ENCODE measurements around the gene AKT3.
"Not testable (repeated sequence)": the region's sequence is repeated elsewhere in the genome, so short reads cannot be mapped to it uniquely, and the experiment has no call there.

AKT3 gene

DNA sequence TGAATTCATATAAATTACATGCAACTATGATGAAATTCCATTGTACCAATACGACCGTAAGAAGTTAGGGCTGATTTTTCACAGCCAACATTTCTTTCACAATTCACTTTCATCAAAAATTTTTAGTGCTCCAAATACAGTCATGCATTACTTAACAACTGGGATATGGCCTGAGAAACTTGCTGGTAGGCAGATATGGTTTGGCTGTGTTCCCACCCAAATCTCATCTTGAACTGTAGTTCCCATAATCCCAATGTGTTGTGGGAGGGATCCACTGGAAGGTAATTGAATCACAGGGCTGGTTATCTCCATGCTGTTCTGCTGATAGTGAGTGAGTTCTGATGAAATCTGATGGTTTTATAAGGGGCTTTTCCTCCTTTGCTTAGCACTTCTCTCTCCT lies 244.4 kb downstream of the AKT3 start:
- DNase-seq (ENCODE audit: low read depth in 2 of 2), result no peak

DNA sequence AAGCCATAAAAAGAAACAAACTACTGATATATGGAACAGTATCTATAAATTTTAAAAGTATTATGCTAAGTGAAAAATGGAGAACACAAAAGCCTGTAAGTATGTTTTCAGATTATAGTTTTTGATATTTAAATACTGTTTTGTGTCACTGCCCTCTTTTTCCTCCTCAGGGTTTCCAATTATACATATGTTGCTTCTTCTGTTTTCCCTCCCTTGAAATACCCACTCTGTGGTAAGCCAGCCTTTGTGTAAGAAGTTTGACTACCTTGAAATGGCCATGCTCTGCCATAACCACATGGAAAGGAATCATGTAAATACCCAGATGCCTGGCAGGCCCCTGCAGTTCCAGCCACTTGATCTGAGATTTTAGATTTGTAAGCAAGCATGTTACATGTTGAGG lies 248.3 kb downstream of the AKT3 start:
- no peak for DNase-seq (ENCODE audit: low read depth in 2 of 2)

DNA sequence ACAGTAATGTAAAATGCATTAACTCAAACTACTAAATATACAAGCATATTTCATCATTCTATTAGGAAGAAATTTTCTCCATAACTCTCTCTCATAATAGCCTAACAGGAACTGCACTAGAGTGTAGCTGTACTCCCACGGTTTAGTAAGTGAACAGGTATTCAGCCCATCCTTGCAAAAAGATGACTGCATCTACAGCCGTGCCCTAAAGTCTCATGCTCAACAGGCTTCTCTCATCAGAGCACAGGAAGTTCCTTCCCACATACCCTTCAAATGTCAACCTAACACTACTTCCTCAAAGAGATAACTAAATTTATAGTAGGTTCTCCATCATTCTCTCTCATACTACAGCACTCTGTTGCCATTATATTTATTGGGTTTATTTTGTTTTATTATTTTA lies 251.6 kb downstream of the AKT3 start:
- DNase-seq (ENCODE audit: low read depth in 2 of 2), result peak; percentile 15 to 16

DNA sequence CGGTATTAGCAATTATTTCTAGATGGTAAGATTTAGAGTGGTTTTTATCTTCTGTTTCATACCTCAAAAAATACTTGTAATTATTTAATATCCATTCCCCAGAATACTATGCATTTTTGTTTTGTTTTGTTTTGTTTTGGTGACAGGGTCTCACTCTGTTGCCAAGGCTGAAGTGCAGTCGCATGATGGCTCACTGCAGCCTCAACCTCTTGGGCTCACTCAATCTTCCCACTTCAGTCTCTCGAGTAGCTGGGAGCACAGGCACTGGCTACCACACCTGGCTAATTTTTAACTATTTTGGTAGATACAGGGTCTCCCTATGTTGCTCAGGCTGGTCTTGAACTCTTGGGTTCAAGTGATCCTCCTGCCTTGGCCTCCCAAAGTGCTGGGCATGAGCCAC lies 252.7 kb downstream of the AKT3 start:
- DNase-seq (ENCODE audit: low read depth in 2 of 2), result no peak

DNA sequence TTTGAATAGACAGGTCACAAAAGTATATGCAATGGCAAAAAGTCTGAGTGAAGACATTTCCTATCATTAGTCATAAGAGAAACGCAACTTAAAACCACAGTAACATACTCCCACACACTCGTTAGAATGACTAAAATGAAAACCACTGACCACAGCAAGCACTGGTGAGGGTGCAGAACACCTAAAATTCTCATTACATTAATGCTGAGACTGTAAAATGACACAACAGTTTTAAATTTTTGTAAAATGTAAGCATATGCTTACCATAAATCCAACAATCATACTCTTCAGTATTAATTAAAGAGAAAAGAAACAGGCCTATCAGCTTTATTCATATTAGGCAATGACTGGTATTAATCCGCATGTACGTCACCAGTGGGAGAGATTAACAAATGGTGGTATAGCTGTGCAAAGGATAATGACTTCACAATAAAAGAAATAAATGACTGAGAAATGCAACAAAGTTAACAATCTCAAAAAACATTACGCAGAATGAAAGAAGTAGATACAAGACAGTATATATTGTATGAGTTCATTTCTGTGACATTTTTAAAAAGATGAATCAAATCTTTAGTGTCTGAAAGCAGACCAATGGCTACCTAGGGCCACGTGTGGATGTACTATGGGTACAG lies 253.5 kb downstream of the AKT3 start:
- peak in 1 of 2 donors; percentile 17 for DNase-seq (ENCODE audit: low read depth in 2 of 2)

DNA sequence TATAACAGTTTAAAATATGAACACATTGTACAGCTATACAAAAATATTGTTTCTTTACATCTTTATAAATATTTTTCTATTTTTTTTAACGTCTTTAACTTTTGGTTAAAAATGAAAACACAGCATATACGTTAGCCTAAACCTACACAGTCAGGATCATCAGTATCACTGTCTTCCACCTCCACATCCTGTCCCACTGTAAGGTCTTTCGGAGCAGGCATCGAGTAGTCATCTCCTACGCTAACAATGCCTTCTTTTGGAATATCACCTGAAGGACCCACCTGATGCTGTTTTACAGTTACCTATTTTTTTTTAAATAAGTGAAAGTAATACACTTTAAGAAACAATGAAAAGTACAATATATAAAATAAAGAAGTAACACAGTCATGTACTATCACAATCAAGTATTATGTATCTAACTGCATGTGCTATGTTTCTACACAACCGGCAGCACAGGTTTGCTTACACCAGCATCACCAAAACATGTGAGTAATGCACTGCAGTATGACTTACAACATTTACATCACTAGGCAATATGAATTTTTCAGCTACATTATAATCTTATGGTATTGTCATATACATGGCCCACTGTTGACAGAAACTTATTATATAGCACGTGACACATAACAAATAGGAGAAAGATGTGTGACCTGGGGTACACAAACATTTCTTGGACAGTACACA lies 254.4 kb downstream of the AKT3 start:
- no peak for DNase-seq (ENCODE audit: low read depth in 2 of 2)

DNA sequence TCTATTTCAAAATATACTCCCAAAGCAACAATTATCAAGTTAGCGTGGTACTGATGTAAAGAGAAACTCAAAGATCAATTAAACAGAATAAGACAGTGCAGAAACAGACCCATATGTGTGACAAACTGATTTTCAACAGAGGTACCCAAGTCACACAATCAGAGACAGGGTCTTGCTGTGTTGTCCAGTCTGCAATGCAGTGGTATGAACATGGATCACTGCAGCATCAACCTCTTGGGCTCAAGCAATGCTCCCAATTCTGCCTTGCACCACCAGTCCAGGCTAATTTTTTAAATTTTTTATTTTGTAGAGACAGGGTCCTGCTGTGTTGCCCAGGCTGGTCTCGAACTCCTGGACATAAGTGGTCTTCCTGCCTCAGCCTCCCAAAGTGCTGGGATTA lies 255.6 kb downstream of the AKT3 start:
- no peak for DNase-seq (ENCODE audit: low read depth in 2 of 2)

DNA sequence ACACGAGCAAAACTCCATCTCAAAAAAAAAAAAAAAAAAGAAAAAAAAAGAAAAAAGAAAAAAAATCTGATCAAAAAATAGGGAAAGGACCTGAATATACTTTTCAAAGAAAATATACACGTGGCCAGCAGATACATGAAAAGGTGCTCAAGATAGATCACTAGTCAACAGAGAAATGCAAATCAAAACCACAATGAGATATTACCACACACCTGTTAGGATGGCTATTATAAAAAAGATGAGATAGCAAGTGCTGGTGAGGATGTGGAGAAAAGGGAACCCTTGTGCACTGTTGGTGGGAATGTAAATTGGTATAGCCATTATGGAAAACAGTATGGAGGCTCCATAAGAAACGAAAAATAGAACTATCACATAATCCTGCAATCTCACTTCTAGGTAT lies 260.8 kb downstream of the AKT3 start:
- not testable (repeated sequence) for DNase-seq (ENCODE audit: low read depth in 2 of 2)

DNA sequence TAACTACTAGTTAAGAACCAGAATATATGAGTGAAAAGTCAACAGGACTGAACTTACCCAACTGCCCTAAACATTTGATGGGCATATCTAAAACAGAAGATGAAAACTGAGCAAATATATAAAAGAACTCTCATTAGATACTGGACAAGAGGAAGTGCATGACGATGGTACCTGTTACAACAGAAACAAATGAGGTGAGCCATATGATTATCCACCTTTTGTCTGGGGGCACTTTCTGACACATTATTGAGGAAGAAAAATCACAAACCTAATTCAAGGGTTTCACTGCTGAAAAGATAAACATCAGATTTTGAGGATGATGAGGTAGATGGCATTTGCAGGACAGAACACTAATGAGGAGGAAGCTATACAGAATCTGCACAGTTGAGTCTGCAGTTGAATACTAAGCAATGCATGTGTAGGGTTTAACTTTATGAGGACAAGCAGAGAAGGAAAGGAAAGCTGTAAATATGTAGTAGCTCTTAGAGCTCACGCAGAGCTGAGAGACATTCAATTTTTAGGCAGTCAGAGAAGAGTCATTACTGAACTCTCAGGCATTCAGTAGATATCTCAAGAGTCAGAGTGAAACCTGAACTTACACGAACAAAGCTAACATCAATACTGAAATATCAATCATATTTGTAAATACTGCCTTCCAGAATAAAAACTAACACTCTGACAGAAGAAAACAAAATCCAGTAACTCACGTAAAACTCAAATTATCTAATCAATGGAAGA lies 262.1 kb downstream of the AKT3 start:
- DNase-seq (ENCODE audit: low read depth in 2 of 2), result no peak

DNA sequence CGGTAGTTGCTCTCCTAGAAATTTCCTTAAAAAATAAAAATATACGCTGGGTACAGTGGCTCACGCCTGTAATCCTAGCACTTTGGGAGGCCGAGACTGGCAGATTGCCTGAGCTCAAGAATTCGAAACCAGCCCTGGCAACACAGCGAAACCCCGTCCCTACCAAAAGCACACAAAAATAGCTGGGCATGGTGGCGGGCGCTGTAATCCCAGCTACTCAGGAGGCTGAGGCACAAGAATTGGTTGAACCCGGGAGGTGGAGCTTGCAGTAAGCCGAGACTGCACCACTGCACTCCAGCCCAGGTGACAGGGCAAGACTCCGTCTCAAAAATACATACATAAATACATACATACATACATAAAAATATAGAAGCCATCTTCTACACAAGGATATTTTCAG lies 262.8 kb downstream of the AKT3 start:
- DNase-seq (ENCODE audit: low read depth in 2 of 2), result no peak

DNA sequence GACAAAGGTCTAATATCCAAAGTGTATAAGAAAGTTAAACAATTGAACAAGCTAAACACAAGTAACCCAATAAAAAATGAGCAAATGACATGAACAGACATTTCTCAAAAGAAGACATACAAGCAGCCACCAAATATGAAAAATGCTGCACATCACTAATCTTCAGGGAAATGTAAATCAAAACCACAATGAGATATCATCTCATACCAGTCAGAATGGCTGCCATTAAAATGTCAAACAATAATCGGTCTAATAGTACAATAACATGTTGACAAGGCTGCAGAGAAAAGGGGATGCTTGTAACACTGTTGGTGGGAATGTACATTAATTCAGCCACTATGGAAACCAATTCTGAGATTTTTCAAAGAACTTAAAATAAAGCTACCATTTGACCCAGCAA lies 264.1 kb downstream of the AKT3 start:
- DNase-seq (ENCODE audit: low read depth in 2 of 2), result no peak

DNA sequence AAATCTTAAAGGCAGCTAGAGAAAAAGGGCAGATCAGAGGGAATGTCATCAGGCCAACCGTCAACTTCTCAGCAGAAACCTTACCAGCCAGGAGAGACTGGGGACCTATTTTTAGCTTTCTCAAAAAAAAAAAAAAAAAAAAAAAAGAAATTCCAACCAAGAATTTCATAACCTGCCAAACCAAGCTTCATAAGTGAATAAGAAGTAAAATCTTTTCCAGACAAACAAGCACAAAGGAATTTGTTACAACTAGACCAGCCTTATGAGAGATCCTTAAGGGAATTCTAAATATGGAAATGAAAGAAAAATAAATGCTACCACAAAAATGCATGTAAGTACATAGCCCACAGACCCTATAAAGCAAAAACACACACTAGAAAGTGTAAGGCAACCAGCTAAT lies 267.7 kb downstream of the AKT3 start:
- no peak for DNase-seq (ENCODE audit: low read depth in 2 of 2)

DNA sequence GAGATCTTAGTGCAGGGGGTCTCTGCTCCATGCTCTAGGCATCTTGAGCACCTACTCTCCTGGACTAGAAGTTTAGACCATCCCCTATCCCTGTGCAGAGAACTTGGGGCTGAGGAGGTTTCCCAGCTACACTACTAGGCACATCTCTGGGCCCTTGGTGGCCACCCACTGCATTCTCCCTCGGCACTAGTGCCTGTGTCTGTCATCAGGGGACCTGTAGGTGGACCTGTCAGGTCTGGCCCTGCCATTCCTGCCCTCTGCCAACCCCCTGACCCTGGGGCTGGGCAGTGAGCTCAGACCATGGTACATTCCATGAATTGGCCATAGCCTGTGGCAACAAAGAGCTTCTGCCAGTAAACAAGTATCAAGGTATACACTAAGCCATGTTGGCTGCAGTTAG lies 269.1 kb downstream of the AKT3 start:
- DNase-seq (ENCODE audit: low read depth in 2 of 2), result no peak

DNA sequence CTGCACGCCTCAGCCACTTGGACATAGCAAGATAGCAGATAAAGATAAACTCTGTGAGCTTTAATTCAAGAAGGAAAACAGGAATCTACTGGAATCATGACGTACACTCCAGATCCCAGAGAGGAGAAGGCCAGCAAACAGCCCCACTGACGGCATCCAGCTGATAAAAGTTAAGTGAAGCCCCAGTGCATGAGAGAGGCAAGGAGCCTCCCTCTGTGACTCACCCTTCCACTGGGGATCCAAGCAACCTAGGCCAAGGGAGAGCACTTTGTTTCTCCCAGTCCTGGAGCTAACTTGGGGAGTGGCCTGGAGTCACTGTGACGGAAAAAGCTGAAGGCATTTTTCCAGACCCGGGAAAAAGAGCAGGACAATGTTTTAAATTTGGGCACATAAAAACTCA lies 270.0 kb downstream of the AKT3 start:
- DNase-seq (ENCODE audit: low read depth in 2 of 2), result no peak

DNA sequence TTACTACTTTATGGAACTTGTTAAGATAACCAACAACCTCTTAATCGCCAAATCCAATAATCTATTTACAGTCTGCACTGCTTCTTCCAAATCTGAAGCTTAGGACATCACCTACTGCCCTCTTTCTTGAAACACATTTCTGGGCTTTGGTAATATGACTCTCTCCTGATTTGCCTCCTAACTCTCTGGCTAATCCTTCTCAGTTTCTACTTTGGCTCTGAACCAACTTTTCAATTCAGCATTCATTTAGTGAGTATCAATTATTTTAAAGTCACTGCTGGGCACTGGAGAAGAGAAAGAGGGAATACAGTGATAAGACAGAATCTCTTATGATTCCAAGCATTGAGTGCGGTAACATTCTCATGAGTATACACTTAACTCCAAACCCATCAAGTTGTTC lies 275.0 kb downstream of the AKT3 start:
- DNase-seq (ENCODE audit: low read depth in 2 of 2), result no peak

DNA sequence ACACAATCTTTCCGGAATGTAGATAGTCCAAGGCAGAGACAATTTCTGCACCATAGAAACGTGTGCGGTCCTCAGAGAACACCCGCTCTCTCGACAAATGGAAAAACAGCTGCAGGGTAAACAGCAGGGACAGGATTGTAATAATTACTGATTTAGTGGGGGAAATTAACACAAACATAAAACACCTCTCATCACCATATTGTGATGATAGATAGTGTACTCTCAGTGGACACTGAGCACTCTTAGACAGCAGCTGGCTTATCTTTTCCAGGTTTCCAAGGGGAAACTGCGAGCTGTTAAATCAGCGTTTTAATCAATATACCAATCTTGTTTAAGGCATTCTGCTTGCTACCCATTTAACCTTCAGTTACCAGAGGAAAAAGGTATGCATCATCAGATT lies 277.1 kb downstream of the AKT3 start:
- DNase-seq (ENCODE audit: low read depth in 2 of 2), result no peak

DNA sequence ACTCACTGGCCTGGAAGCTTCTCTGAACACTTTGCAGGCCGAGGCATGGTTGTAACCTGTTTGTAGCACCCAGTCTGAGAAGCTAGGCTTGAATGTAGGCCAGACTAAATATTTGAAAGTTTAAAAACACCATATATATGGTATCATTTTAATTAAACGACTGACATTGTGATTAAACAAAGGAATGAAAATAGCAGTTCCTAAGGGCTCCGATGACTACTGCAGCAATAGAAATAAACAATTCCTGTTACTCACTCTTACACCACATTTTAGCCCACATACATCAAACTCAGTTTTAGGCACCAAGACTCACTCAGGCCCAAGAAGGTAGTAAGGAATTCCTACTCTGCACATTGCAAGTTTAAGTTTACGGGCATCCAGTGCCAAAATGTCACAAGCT lies 281.2 kb downstream of the AKT3 start:
- DNase-seq (ENCODE audit: low read depth in 2 of 2), result no peak

DNA sequence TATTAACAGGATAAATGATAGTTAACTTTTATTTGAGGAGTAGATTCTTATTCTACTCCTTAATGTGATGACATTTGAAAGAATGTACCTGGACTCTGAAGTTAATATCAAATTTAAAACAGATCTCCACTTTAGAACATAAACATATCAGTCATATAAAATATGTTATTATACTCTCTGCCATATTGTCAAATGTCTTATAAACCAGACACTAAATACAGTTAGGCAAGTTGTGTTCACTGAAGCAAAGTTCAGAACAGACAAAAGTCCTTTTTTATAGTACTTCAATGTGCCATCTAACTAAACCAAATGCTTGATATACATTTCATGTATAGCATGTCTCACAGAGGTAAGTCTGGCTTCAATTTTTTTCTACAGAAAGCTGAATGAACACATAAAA lies 285.2 kb downstream of the AKT3 start:
- DNase-seq (ENCODE audit: low read depth in 2 of 2), result no peak

DNA sequence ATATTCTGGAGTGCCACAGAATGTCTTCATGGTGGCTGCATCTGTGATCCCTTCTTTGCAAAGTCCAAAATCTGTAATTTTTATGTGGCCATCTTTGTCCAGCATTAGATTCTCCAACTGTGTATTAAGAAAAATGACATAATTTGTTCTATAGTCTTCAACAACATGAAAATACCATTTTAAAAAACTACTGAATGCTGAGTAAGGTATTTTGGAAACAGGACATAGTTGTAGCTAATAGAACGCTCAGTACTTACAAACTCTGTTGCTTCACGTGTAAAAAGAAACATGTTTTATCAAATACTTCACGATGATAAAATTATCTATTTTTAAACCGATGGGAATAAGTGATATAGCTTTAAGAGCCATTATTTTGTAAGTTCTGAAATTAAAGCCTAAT lies 286.3 kb downstream of the AKT3 start:
- no peak for DNase-seq (ENCODE audit: low read depth in 2 of 2)

DNA sequence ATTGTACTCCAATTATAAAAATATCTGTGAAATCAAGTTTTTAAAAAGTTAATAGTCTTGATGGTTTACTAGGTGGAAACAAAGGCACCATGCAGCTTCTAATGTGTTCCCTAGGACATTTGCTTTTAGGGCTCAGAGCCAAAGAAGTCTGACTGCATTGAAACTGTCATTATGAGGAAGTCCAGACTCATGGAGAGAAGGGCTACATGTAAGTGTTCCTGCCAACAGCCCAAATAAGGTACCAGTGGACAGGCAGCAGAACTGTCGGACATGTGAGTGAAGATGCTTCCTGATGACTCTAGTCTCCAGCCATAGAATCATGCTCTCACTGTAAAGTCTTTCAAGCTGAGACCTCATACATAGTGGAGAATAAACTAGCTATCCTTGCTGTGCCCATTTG lies 287.6 kb downstream of the AKT3 start:
- DNase-seq (ENCODE audit: low read depth in 2 of 2), result no peak

DNA sequence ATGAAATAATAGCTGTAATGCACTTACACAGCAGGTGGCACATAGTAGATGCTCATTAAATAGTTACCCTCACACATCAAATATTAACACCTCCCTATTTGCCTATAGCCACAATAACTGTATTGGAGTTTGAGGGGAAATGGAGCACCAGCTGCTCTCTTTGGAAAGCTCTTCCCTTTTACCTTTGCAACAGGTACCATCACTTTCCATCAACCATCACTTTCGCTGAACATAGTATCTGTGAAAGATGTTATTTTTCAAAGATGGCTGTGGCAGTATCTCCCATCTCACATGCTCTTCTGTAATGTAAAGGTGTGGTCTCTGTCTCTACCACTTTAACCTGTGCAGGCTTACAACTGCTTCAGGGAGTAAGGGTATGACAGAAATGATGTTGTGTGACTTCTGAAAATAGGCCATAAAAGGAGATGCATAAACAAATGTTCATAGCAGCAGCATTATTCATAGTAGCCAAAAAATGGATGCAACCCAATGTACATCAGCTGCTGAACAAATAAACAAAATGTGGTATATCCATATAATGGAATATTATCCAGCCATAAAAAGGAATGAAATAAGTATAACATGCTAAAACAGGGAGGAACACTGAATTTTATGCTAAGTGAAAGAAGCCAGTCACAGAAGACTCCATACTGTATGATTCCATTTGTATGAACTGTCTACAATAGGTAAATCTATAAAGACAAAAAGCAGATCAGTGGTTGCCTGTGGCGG lies 288.3 kb downstream of the AKT3 start:
- no peak for DNase-seq (ENCODE audit: low read depth in 2 of 2)

DNA sequence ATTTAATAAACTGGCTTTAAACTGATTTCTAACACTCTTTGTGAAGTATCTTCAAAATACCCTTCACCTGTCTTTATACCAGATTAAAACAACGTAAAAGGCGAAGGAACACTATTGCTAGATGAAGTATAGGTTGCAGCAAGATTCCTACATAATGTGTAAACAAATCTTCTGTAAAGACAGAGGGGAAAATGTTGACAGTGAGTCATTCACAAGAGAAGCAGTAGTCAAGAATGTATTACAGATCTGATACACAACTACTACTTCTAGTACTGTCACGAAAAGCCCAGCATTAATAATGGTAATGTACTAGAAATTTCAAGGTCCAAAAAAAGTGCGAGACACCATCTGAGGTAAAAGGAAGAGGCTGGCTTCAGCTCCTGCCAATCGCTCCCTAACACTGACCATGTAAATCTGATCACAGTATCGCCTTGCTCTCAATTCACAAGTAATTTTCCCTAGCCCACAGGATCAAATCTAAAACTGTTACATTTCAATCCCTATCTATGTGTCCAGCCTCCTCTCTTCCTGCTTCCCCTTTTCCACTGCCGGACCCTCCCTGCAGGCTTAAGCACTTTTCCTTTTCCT lies 290.4 kb downstream of the AKT3 start:
- no peak for DNase-seq (ENCODE audit: low read depth in 2 of 2)
